GM12892 (cell line): ENCODE results near the gene AP4S1.

Experiments used
- DNase-seq: peaks from one replicate; pipeline ENCODE4 v3.0.0; 2011; ENCODE audit not compliant: insufficient read length
- FAIRE-seq: peaks from 2 replicates; lab custom pipeline; 2011; peaks lifted over from hg19 to GRCh38; lab: Jason Lieb, UNC
- POLR2A ChIP-seq: IDR thresholded peaks from 2 replicates; pipeline ENCODE4 v1.6.1; 2011; ENCODE audit warnings: low read depth, low read length, control low read depth
- POLR2AphosphoS5 ChIP-seq: IDR thresholded peaks from 2 replicates; pipeline ENCODE4 v1.6.1; 2011; ENCODE audit warnings: low read depth, low read length, control low read depth
- TAF1 ChIP-seq: IDR thresholded peaks from 2 replicates; pipeline ENCODE4 v1.6.1; 2011; ENCODE audit warnings: low read depth, mild to moderate bottlenecking, control low read depth, low read length, borderline replicate concordance

AP4S1 gene

DNA sequence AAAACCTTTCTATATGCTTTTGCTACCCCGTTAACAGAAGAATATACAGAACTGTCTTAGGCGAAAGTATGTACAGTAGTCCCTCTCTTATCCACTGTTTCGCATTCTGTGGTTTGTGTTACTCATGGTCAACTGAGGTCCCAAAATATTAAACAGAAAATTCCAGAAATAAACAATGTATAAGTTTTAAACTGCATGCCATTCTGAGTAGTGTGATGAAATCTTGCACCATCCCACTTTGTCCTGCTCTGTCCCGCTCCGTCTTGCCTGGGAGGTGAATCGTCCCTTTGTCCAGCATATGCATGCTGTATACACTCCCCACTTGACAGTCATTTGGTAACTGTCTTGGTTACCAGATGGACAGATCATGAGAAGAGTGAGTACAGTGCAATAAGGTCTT, 70.8 kb downstream of the AP4S1 start:
- FAIRE-seq = no peak
- no peak for DNase-seq
- no peak for TF ChIP-seq TAF1
- no peak for TF ChIP-seq POLR2AphosphoS5
- no peak for TF ChIP-seq POLR2A

- FAIRE-seq = no peak
- no peak for DNase-seq
- TF ChIP-seq POLR2A = no peak
- no peak for TF ChIP-seq TAF1
- no peak for TF ChIP-seq POLR2AphosphoS5
These were observed 71.6 kb downstream of the AP4S1 start for GRCh38 chr14:31097081-31097480.

DNA sequence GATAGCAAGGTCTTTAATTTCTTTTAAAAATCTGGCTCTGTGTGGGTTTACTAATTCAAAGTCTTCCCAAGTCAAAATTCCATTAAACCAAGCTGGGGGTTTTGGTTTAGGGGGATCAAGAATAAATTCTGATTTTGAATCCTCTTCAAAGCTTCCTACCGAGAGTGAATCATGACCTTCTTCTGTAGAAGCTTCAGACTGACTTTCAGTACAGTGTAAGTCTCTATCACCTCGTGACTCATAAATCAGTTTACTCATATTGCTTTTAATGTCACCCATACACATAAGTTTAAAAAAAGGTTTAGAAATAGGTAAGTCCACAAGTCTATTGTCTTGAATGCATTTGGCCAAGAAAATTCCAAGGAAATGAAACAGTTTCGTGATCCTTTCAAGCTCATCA, 81.3 kb downstream of the AP4S1 start:
- FAIRE-seq (no peak), DNase-seq (no peak)
- TF ChIP-seq TAF1 (no peak), POLR2A (no peak), POLR2AphosphoS5 (no peak)

- DNase-seq (no peak), FAIRE-seq (no peak)
- TF ChIP-seq POLR2A = no peak
- TF ChIP-seq TAF1 = no peak
- no peak for TF ChIP-seq POLR2AphosphoS5
These were observed 83.8 kb downstream of the AP4S1 start for GRCh38 chr14:31109257-31109656.

DNA sequence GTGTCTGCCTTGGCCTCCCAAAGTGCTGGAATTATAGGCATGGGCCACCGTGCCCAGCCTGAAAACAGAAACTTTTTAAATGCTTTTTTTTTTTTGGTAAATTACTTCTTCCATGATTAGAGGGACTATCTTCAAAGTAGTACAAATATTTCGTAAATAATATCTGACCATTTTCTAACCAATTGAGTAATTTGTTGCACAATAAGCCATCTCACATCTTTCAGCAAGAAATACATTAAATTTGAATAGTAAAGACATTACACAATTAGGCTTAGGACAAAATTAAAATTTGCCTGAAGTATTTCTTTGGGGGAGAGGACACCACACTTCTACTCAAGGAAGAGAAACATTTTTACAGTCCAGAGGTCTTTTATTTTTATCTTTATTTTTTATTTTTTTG, 85.4 kb downstream of the AP4S1 start:
- DNase-seq (no peak), FAIRE-seq (no peak)
- TF ChIP-seq POLR2AphosphoS5 (no peak), TAF1 (no peak), POLR2A (no peak)

DNA sequence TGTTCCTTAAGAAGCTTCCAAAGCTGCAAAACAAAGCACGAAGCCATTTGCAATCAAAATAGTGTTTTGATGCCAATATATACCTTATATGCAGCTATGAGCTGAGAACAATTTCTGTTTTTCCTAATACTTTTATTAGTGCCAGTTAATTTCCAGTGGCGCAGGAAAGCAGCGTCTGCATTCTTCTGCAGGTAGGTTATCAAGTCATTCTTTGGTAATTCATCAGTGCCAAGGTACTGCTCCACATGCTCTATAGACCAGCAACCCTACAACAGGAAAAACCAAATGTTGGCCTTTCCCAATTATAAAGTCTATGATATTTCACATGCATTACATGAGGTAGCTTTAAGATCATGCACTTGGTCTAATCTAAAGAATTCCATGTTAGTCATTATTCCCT, 88.3 kb downstream of the AP4S1 start:
- TF ChIP-seq POLR2A = no peak
- no peak for TF ChIP-seq TAF1
- no peak for TF ChIP-seq POLR2AphosphoS5
- DNase-seq = no peak
- no peak for FAIRE-seq

- TF ChIP-seq POLR2AphosphoS5 = no peak
- TF ChIP-seq TAF1 = no peak
- TF ChIP-seq POLR2A = no peak
- no peak for FAIRE-seq
These were observed 93.4 kb downstream of the AP4S1 start for GRCh38 chr14:31118892-31119291.

GRCh38 chr14:31122098-31122611, 96.7 kb downstream of the AP4S1 start:
- TF ChIP-seq POLR2AphosphoS5 (peak; percentile 35; the same call in 1 of the 2 replicates), POLR2A (no peak), TAF1 (no peak)
- DNase-seq (no peak), FAIRE-seq (peak; percentile 40)

More at GRCh38 chr14:31118892-31119291, 93.4 kb downstream of the AP4S1 start:
- DNase-seq = no peak

DNA sequence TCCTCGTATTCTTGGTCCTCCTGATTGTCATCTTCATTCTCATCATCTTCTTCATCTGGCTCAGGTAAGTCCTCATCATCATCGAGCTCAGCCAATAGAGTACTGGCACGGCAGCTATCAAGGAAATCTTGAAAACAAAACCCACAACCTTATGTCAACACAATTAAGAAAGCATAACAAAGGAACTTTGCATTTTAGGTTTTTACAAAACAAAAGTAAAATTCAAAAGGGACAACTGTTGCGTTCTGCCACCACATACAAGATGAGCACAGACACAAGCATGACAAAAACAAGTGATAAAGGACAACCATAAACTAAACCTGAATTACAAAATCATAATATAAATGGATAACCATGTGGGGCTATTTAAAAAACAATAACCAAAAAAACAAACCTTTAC, 97.5 kb downstream of the AP4S1 start:
- FAIRE-seq = peak; percentile 17
- DNase-seq = no peak
- TF ChIP-seq POLR2AphosphoS5 (no peak), TAF1 (no peak), POLR2A (no peak)

DNA sequence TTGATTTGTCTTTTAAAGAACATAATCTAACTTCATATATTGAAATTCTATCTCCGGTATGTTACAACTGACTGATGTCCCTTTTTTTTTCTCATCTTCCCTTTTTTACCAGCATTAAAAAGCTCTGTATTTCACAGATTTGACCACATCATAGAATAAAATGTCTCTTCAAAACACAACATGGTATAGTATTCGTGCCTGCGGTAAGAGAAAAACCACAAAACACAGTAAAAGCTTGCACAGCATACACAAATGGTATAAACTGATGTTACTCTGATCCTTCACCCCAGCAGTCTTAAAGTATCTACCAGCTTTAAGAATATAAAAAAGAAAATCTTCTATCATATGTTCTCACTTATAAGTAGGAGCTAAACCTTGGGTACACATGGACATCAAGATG, 98.7 kb downstream of the AP4S1 start:
- DNase-seq (no peak), FAIRE-seq (no peak)
- TF ChIP-seq TAF1 = no peak
- TF ChIP-seq POLR2A = no peak
- TF ChIP-seq POLR2AphosphoS5 = no peak

DNA sequence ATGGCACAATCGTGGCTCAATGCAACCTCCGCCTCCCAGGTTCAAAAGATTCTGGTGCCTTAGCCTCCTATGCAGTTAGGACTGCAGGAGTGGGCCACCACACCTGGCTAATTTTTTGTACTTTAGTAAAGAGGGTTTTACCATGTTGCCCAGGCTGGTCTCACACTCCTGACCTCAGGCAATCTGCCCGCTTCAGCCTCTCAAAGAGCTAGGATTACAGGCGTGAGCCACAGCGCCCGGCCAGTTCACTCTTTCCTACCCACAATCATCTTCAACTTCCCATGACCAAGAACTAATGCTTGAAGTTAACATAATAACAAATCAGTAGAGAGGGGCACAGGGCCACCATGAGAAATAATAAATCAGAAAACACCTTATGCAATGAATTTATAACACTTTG, 99.8 kb downstream of the AP4S1 start:
- FAIRE-seq = no peak
- TF ChIP-seq TAF1 (no peak), POLR2A (no peak), POLR2AphosphoS5 (no peak)
- no peak for DNase-seq

- FAIRE-seq = no peak
- TF ChIP-seq POLR2AphosphoS5 (no peak), POLR2A (no peak), TAF1 (no peak)
- no peak for DNase-seq
These were observed 101.2 kb downstream of the AP4S1 start for GRCh38 chr14:31126680-31127079.
